DND-41 (cell line): Measurements from ENCODE around the gene CDH5.

Experiments used
- ATAC-seq: fragments of 200-7000 bp; cut with Tn5 transposase; 3 replicates; pipeline ENCODE4 v1.9.1; 2021; ENCODE audit warnings: low read depth; ENCODE audit not compliant: insufficient read depth
- DNase-seq: peaks from one replicate; pipeline ENCODE4 v3.0.0-alpha.2; 2020
- H2AFZ ChIP-seq: 2 replicates; pipeline ENCODE4 v1.6.0; 2012; ENCODE audit warnings: low read depth, low read length
- H3K27ac ChIP-seq: 2 replicates; pipeline ENCODE4 v1.5.1; 2012; ENCODE audit warnings: low read length, inconsistent platforms
- H3K27me3 ChIP-seq: fragments of 200-600 bp; sonication (generic); 2 replicates; pipeline ENCODE4 v1.6.0; 2012; ENCODE audit warnings: low read length, mild to moderate bottlenecking, inconsistent platforms; ENCODE audit not compliant: insufficient read depth, poor library complexity
- H3K36me3 ChIP-seq: 2 replicates; pipeline ENCODE4 v1.5.1; 2012; ENCODE audit warnings: low read length, inconsistent platforms; ENCODE audit not compliant: insufficient read depth
- H3K4me1 ChIP-seq: 2 replicates; pipeline ENCODE4 v1.5.1; 2012; ENCODE audit warnings: mild to moderate bottlenecking, low read length; ENCODE audit not compliant: insufficient read depth
- H3K4me2 ChIP-seq: 2 replicates; pipeline ENCODE4 v1.6.0; 2012; ENCODE audit warnings: mild to moderate bottlenecking, moderate library complexity, low read length, inconsistent platforms; ENCODE audit not compliant: insufficient read depth
- H3K4me3 ChIP-seq, 2 experiments: fragments of 200-600 bp in 1 of 2; shearing (Covaris generic) in 1 of 2; 2 replicates each; pipeline ENCODE4 v1.5.1; 2012 to 2016; ENCODE audit warnings: inconsistent platforms in 2 of 2, low read length in 2 of 2, mild to moderate bottlenecking in 2 of 2, low read depth in 1 of 2, moderate library complexity in 1 of 2
- H3K79me2 ChIP-seq: 2 replicates; pipeline ENCODE4 v1.6.0; 2012; ENCODE audit warnings: low read length, inconsistent platforms; ENCODE audit not compliant: insufficient read depth
- H3K9ac ChIP-seq: 2 replicates; pipeline ENCODE4 v1.6.0; 2012; ENCODE audit warnings: low read depth, mild to moderate bottlenecking, inconsistent platforms, low read length, moderate library complexity
- H3K9me3 ChIP-seq: 2 replicates; pipeline ENCODE4 v1.5.1; 2012; ENCODE audit warnings: low read length, moderate library complexity, mild to moderate bottlenecking, inconsistent platforms; ENCODE audit not compliant: insufficient read depth, severe bottlenecking
- H4K20me1 ChIP-seq: 2 replicates; pipeline ENCODE4 v1.6.0; 2012; ENCODE audit warnings: low read length; ENCODE audit not compliant: insufficient read depth
- EZH2 ChIP-seq: IDR thresholded peaks from 3 replicates; pipeline ENCODE4 v1.6.1; 2012; ENCODE audit warnings: borderline replicate concordance, low read depth, mild to moderate bottlenecking, moderate library complexity, low read length, inconsistent platforms; ENCODE audit not compliant: severe bottlenecking
- TF ChIP-seq, protein P1 (sequence below): IDR thresholded peaks from 2 replicates; pipeline ENCODE4 v1.5.1; 2012; ENCODE audit warnings: borderline replicate concordance, low read length, moderate library complexity, mild to moderate bottlenecking; ENCODE audit not compliant: poor library complexity, severe bottlenecking; ENCODE audit errors: extremely low read depth

CDH5 gene

DNA sequence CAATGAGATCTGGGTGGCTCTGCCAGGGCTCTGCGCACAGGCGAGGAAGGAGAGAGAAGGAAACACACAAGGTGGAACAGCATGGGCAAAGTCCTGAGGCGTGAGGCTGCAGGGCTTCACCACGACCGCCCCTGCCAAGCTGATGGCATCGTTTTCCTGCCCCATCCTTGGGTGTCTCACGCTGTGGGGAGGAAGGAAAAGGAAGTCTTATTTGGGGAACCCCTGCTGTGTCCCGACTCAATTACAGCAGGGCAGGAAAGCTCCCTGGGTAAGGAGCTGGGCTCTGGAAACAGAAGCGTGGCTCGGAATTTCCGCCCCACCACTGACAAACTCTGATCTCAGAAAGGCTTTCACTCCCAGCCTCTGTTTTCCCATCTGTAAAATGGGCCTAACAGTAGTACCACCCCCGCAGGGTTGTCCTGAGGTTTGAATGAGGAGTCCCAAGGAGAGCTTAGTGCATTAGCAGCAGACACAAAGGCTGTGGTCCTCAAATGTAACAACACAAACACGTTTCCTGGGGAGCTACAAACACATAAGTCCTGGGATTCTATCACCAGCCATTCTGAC lies 3.2 kb upstream of the CDH5 start:
- H3K36me3 ChIP-seq = no peaks in the 10 kb centered on the region
- H3K79me2 ChIP-seq = no peaks in the 10 kb centered on the region
- H3K4me1 ChIP-seq = no peaks in the 10 kb centered on the region
- no peak for TF ChIP-seq EZH2
- TF ChIP-seq, protein P1, sequence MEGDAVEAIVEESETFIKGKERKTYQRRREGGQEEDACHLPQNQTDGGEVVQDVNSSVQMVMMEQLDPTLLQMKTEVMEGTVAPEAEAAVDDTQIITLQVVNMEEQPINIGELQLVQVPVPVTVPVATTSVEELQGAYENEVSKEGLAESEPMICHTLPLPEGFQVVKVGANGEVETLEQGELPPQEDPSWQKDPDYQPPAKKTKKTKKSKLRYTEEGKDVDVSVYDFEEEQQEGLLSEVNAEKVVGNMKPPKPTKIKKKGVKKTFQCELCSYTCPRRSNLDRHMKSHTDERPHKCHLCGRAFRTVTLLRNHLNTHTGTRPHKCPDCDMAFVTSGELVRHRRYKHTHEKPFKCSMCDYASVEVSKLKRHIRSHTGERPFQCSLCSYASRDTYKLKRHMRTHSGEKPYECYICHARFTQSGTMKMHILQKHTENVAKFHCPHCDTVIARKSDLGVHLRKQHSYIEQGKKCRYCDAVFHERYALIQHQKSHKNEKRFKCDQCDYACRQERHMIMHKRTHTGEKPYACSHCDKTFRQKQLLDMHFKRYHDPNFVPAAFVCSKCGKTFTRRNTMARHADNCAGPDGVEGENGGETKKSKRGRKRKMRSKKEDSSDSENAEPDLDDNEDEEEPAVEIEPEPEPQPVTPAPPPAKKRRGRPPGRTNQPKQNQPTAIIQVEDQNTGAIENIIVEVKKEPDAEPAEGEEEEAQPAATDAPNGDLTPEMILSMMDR = no peak
- ATAC-seq = no peak
- H3K4me2 ChIP-seq = no peak overlapping the region
- H4K20me1 ChIP-seq = peaks cover 3% of the 10 kb centered on the region; the same call in 1 of the 2 replicates
- DNase-seq = no peak
- H3K27ac ChIP-seq = no peak overlapping the region
- no peak overlapping the region for H2AFZ ChIP-seq
- no peak overlapping the region for H3K4me3 ChIP-seq
- no peak overlapping the region for H3K9ac ChIP-seq
- H3K27me3 ChIP-seq = peaks cover 22% of the 10 kb centered on the region
- H3K9me3 ChIP-seq = no peaks in the 10 kb centered on the region

DNA sequence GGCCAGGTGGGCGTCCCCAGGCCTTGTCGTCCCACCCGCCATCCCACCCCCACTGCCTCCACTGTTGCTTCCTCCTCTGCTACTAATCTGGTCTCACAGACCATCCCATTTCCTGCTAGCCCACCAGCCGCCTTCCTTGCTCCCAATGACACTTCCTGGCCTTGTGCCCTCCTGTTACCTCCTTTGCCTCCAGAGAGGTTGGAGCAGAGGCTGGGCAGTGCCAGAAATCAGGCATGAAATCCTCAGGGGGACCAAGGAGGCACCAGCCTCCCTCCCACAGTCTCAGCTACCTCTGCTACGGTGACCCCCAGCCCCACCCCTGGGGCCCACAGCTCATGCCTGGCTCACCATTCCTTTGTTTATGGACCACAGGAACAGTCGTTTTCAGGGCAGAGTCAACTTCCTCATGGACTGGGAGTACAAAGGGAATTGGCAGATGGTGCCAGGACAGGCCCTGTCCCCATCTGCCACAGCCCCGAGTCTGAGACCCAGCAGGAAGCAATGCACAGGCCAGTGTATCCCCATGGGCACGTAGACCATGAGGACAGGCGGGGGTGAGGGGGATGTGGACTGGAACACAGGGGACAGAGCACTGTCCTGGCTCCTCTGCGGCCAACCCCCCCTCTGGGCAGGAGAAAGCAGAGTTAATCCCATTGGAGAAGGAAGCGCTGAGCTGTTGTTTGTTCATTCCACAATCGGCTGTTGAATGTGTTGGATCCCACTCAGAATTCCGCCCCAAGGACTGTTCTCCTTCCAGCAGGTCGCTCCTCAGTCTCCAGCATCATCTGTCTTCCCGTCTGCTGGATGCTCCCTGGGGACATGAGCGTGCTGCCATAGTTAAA lies 2.2 kb upstream of the CDH5 start:
- H3K4me3 ChIP-seq = no peak overlapping the region
- H3K27me3 ChIP-seq = peaks cover 22% of the 10 kb centered on the region
- H3K36me3 ChIP-seq = no peaks in the 10 kb centered on the region
- DNase-seq (no peak), ATAC-seq (no peak)
- H4K20me1 ChIP-seq = peaks cover 3% of the 10 kb centered on the region; the same call in 1 of the 2 replicates
- no peaks in the 10 kb centered on the region for H3K4me1 ChIP-seq
- H3K27ac ChIP-seq = no peak overlapping the region
- H3K9me3 ChIP-seq = no peaks in the 10 kb centered on the region
- no peak overlapping the region for H2AFZ ChIP-seq
- TF ChIP-seq, protein P1 = no peak
- TF ChIP-seq EZH2 = no peak
- H3K9ac ChIP-seq = no peak overlapping the region
- H3K4me2 ChIP-seq = no peak overlapping the region
- no peaks in the 10 kb centered on the region for H3K79me2 ChIP-seq

DNA sequence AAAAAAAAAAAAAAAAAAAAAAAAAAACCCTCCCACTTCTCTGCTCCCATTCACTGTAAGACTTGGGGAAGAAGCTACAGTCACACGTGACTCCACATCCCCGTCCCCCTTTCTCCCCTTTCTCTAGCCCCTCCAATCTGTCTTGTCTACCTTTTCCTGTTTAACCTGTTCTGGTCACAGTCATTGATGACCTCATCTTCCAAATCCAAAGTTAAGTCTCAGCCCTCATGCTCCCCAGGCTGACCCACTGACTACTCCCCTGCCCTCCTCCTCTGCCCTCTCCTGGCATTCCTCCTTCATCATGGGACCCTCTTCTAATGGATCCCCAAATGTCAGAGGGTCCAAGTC lies 1.6 kb upstream of the CDH5 start:
- DNase-seq (no peak), ATAC-seq (no peak)
- no peak overlapping the region for H3K4me2 ChIP-seq
- no peak overlapping the region for H2AFZ ChIP-seq
- peaks cover 3% of the 10 kb centered on the region; the same call in 1 of the 2 replicates for H4K20me1 ChIP-seq
- TF ChIP-seq EZH2 = no peak
- TF ChIP-seq, protein P1 = no peak
- peaks cover 22% of the 10 kb centered on the region for H3K27me3 ChIP-seq
- H3K4me1 ChIP-seq = no peaks in the 10 kb centered on the region
- H3K9ac ChIP-seq = no peak overlapping the region
- H3K4me3 ChIP-seq = no peak overlapping the region
- no peaks in the 10 kb centered on the region for H3K79me2 ChIP-seq
- H3K36me3 ChIP-seq = no peaks in the 10 kb centered on the region
- no peak overlapping the region for H3K27ac ChIP-seq
- no peaks in the 10 kb centered on the region for H3K9me3 ChIP-seq
